GM10248 (cell line): ENCODE data around the gene EPHX1.
"Not testable (repeated sequence)": the region's sequence is repeated elsewhere in the genome, so short reads cannot be mapped to it uniquely, and the experiment has no call there.

Experiments
- CTCF ChIA-PET: fragments of 300-600 bp; sonication (Branson Sonifier 250); formaldehyde crosslinking; extraction: SDS; loops from one replicate; lab custom pipeline; 2021; ENCODE audit warnings: antibody characterized with exemption; lab: Yijun Ruan, JAX
- POLR2A ChIA-PET: fragments of 350-650 bp; sonication (Branson Sonifier 250); formaldehyde crosslinking; extraction: SDS; loops from one replicate; lab custom pipeline; 2020; ENCODE audit warnings: antibody characterized with exemption; lab: Yijun Ruan, JAX
- DNase-seq: peaks from one replicate; pipeline ENCODE4 v3.0.0; 2012; ENCODE audit errors: extremely low spot score
- CTCF ChIP-seq: IDR thresholded peaks from 2 replicates; pipeline ENCODE4 v1.5.1; 2012; ENCODE audit warnings: mild to moderate bottlenecking, low read depth; ENCODE audit errors: extremely low read depth, missing control alignments, control extremely low read depth

The EPHX1 gene

GRCh38 chr1:225809842-225810578, at the start of gene EPHX1:
EPHX1 (plus strand) TSS chr1:225810124; CDS start chr1:225828730, 18,606 bp downstream.
- DNase-seq, result peak; percentile 92
- peak; percentile 39 for TF ChIP-seq CTCF
- POLR2A ChIA-PET, result interaction anchor here (1.6 kb wide), 1 partner anchor 9 kb away, joined by 4 read pairs; no protein-coding TSS in a partner anchor
- CTCF ChIA-PET, result interaction anchor here (0.9 to 5.7 kb wide), 3 partner anchors 31 to 335 kb away, joined by 3 to 26 read pairs (median 4); partner anchors contain the start of gene SRP9

GRCh38 chr1:225760531-225760930, 49.4 kb upstream of the EPHX1 start:
- DNase-seq, result no peak
- no peak for TF ChIP-seq CTCF
- ChIA-PET POLR2A (no interaction called here), CTCF (no interaction called here)

GRCh38 chr1:225761395-225761794, 48.5 kb upstream of the EPHX1 start:
- DNase-seq, CTCF ChIA-PET, POLR2A ChIA-PET: not testable (repeated sequence)

GRCh38 chr1:225762002-225762441, 47.9 kb upstream of the EPHX1 start:
- DNase-seq, result no peak
- ChIA-PET POLR2A (no interaction called here), CTCF (interaction anchor here (0.6 to 1.4 kb wide), 2 partner anchors 11 to 15 kb away, joined by 3 to 5 read pairs; partner anchors contain the start of gene SRP9)
- no peak for TF ChIP-seq CTCF

- ChIA-PET POLR2A (no interaction called here), CTCF (interaction anchor here (0.6 to 1.4 kb wide), 2 partner anchors 10 to 15 kb away, joined by 3 to 5 read pairs; partner anchors contain the start of gene SRP9)
- DNase-seq, result no peak
- TF ChIP-seq CTCF, result no peak
Observed at GRCh38 chr1:225762444-225762843, 47.5 kb upstream of the EPHX1 start.

- no peak for DNase-seq
- ChIA-PET CTCF (interaction anchor here (0.5 to 7.3 kb wide), 6 partner anchors 10 to 283 kb away, joined by 3 to 57 read pairs (median 6); partner anchors contain the start of genes SRP9 and TMEM63A), POLR2A (interaction anchor here (0.6 kb wide), 1 partner anchor 178 kb away, joined by 4 read pairs; no protein-coding TSS in a partner anchor)
- TF ChIP-seq CTCF, result no peak
Observed at GRCh38 chr1:225763716-225764548, 46.0 kb upstream of the EPHX1 start.
